Activated CD4-positive, alpha-beta T cell treated with anti-CD3 and anti-CD28 coated beads for 36 hours (primary cell): ENCODE data around the gene FCGBP. TPM values are rescaled to one million over a fixed set of nuclear protein-coding genes. Genes with fewer than 3 reads are reported as not detected.
"Not testable (repeated sequence)": the region's sequence is repeated elsewhere in the genome, so short reads cannot be mapped to it uniquely, and the experiment has no call there.

Source experiments
- ATAC-seq: fragments of 200-7000 bp; cut with Tn5 transposase; one replicate; pipeline ENCODE4 v1.10.0; 2021; ENCODE audit warnings: mild to moderate bottlenecking, moderate library complexity
- CTCF ChIA-PET: fragments of 350-600 bp; sonication (Branson Sonifier 250); formaldehyde crosslinking; loops from one replicate; lab custom pipeline; 2021; ENCODE audit warnings: antibody characterized with exemption; lab: Charles Lee
- POLR2A ChIA-PET: fragments of 350-600 bp; sonication (Branson Sonifier 250); formaldehyde crosslinking; loops from one replicate; lab custom pipeline; 2021; ENCODE audit warnings: antibody characterized with exemption, inconsistent platforms; lab: Charles Lee
- DNase-seq: peaks from one replicate; pipeline ENCODE4 v3.0.0-alpha.2; 2020
- H3K27ac Mint-ChIP-seq: one replicate; pipeline ENCODE4 v1.8.0; 2021; ENCODE audit warnings: mixed read lengths
- H3K27me3 Mint-ChIP-seq: one replicate; pipeline ENCODE4 v1.8.0; 2021; ENCODE audit warnings: mixed read lengths
- H3K36me3 Mint-ChIP-seq: one replicate; pipeline ENCODE4 v1.8.0; 2021; ENCODE audit warnings: low read depth, mixed read lengths
- H3K4me1 Mint-ChIP-seq: one replicate; pipeline ENCODE4 v1.8.0; 2021; ENCODE audit warnings: mixed read lengths
- H3K4me3 Mint-ChIP-seq: one replicate; pipeline ENCODE4 v1.8.0; 2021; ENCODE audit warnings: mild to moderate bottlenecking, moderate library complexity, mixed read lengths
- H3K9me3 Mint-ChIP-seq: one replicate; pipeline ENCODE4 v1.8.0; 2021; ENCODE audit warnings: low read depth, mixed read lengths
- intact Hi-C, 2 experiments: fragments of 100-400 bp; cut with DNase I in 1 of 2; cut with micrococcal nuclease in 1 of 2; formaldehyde crosslinking; loops; one replicate each; pipeline versions ENCODE4 v1.14.2 to v1.15.1; 2022 to 2024; cut with DNase I, micrococcal nuclease
- total RNA-seq, 2 experiments: library from RNA; stranded (reverse); gene quantifications; one replicate each; pipeline ENCODE4 v1.2.3, GENCODE V29; 2021

The FCGBP gene
- total RNA-seq, 2 experiments from 2014 or later = 4.9 TPM

DNA sequence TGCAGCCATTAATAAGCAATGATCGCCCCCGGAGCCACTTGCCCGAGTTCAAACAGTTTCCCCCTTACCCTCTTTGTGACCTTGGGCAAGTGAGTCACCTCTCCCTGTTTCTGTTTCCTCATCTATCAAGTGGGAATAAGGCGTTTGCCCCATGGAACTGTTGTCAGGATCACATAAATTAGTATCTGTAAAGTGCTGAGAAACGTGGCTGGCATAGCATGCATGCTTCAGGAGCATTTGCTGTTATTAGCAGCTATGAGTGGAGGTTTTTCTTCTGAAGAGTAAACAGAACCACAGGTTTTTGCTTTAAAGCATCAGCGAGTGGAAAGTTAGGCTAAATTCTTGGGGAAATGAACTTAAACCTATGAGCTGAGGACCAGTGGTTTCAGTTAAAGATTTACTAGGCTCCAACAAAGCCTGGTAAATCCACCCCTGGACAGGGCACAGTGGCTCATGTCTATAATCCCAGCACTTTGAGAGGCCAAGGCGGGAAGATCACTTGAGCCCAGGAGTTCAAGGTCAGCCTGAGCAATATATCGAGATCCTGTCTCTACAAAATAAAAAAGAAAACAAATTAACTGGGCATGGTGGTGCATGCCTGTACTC is 30.8 kb downstream of the FCGBP start:
- DNase-seq, H3K4me3 Mint-ChIP-seq, ATAC-seq, H3K27ac Mint-ChIP-seq, POLR2A ChIA-PET, H3K27me3 Mint-ChIP-seq, CTCF ChIA-PET, H3K36me3 Mint-ChIP-seq, H3K9me3 Mint-ChIP-seq, intact Hi-C loops: not testable (repeated sequence)
- peaks cover 10% of the 10 kb centered on the region for H3K4me1 Mint-ChIP-seq

GRCh38 chr19:39902326-39902725 is 32.1 kb downstream of the FCGBP start:
- H3K27ac Mint-ChIP-seq, CTCF ChIA-PET, H3K9me3 Mint-ChIP-seq, H3K27me3 Mint-ChIP-seq, POLR2A ChIA-PET, H3K4me1 Mint-ChIP-seq, intact Hi-C loops, ATAC-seq, DNase-seq, H3K36me3 Mint-ChIP-seq, H3K4me3 Mint-ChIP-seq: not testable (repeated sequence)

DNA sequence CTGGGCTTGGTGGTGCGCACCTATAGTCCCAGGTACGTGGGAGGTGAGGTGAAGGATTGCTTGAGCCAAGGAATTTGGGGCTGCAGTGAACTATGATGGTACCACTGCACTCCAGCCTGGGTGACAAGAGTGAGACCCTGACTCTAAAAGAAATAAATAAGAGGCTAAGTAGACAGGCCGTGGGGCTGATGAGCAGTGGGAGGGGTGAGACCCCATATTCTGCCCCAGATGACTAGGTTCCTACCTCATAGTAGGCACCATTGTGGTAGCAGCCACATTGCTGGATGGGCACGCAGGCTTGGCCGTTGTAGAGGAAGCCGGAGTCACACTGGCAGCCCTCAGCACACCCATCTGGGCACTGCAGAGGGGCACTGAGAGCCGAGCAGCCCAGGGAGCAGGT is 32.8 kb downstream of the FCGBP start:
- DNase-seq, H3K4me3 Mint-ChIP-seq, H3K27me3 Mint-ChIP-seq, ATAC-seq, H3K36me3 Mint-ChIP-seq, H3K4me1 Mint-ChIP-seq, POLR2A ChIA-PET, intact Hi-C loops, H3K9me3 Mint-ChIP-seq, CTCF ChIA-PET, H3K27ac Mint-ChIP-seq: not testable (repeated sequence)

DNA sequence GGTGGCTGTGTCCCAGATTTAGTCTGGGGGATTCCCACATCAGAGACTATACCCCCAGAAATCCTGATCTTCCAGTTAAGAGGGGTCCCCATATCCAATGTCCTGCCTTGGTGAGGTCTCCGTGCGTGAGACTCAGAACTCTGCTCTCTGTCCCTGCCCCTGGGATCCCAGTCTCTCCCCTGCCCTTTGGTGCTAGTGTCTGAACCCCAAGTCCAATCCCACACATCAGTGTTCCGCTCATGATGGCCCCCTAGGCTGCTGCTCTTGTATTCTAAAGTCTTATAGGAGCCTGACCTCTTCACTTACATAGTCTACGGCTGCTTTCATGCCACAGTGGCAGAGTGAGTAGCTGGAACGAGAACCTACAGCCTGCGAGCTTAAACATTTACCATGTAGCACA is 35.6 kb downstream of the FCGBP start:
- peak overlapping the region; percentile 4 for H3K27ac Mint-ChIP-seq
- CTCF ChIA-PET = not testable (repeated sequence)

DNA sequence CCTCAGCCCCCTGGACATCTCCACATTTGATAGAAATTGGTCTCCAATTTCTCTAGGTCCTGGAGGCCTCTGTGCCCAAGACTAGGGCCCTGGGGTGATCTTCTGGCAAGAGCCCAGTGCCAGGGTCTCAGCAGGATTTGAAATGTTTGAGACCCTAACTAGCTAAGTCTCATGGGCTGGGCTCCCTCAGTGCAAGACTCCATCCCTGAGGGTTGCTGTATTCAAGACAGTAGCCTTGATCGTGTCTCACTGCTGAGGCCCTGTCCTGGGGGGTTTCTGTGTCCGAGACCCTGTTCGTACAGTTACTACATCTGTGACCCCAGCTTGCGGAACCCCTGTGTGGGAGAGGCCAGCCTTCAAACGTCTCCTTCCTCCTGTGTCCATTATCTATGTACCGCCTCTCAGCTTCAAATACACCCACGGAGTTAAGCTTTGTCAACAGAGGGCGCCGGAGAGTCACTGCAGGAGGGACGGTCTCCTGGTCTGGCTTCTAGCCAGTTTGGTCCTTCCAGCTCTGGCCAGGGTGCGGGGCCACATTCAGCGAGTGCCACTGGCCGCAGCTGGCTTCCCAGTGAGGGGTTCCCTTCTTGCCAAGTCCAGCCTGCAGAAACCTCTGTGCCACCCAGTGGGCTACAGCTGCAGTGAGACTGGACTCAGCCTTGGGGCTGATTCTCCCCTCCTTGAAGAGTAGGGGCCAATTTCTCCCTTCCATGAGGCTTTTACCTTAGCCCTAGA is 36.8 kb downstream of the FCGBP start:
- peak; percentile 87 for ATAC-seq
- H3K36me3 Mint-ChIP-seq, H3K27ac Mint-ChIP-seq, H3K4me3 Mint-ChIP-seq, H3K4me1 Mint-ChIP-seq, H3K9me3 Mint-ChIP-seq, H3K27me3 Mint-ChIP-seq, POLR2A ChIA-PET: not testable (repeated sequence)
- peak; percentile 70 for DNase-seq
- intact Hi-C loops = loop anchor here in 1 of 2 experiments (10.0 kb wide), 1 partner anchor 77 kb away; the partner anchor contains the start of gene PSMC4
- CTCF ChIA-PET = interaction anchor here (1.1 kb wide), 2 partner anchors 43 to 73 kb away, joined by 3 to 9 read pairs; partner anchors contain the start of gene PSMC4

More for the DNA sequence above, 35.6 kb downstream of the FCGBP start:
- H3K4me1 Mint-ChIP-seq, H3K27me3 Mint-ChIP-seq, ATAC-seq, H3K4me3 Mint-ChIP-seq, H3K9me3 Mint-ChIP-seq, H3K36me3 Mint-ChIP-seq, DNase-seq, POLR2A ChIA-PET: not testable (repeated sequence)
- intact Hi-C loops = loop anchor here in 1 of 2 experiments (10.0 kb wide), 1 partner anchor 76 kb away; the partner anchor contains the start of gene PSMC4

DNA sequence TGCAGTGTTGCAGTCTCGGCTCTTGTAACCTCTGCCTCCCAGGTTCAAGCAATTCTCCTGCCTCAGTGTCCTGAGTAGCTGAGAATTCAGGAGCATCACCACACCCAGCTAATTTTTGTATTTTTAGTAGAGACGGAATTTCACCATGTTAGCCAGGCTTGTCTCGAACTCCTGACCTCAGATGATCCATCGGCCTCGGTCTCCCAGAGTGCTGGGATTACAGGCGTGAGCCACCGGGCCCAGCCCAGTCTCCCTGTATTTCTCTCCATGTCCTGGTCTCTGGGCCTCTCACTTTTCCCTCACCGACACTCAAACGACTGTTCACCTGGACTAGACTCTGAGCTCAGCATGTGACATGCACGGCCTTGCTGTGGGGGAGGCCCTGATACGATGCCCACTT is 39.3 kb downstream of the FCGBP start:
- CTCF ChIA-PET = interaction anchor here (1.5 kb wide), 1 partner anchor 75 kb away, joined by 6 read pairs; the partner anchor contains the start of gene PSMC4
- H3K36me3 Mint-ChIP-seq, H3K27me3 Mint-ChIP-seq, ATAC-seq, POLR2A ChIA-PET, H3K4me3 Mint-ChIP-seq, DNase-seq, H3K9me3 Mint-ChIP-seq, H3K4me1 Mint-ChIP-seq, H3K27ac Mint-ChIP-seq: not testable (repeated sequence)
- intact Hi-C loops = loop anchor here in 1 of 2 experiments (10.0 kb wide), 1 partner anchor 80 kb away; the partner anchor contains the start of gene PSMC4

DNA sequence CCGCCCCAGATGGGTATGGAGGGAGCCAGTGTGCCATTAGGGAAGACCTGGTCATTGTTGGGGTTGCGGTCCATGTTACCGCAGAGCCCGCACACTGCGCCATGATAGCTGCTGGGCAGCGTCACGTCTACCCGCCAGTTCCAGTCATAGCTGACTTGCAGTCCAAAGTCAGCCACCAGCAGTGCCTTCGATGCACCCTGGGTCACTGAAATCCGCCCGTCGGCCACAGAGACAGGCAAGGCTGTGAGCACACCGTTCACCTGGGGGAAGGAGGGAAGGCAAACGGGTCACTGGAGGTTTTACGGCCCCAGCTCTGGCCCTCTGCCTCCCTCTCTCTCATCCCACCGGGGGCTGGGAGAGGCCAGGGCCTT is 40.2 kb downstream of the FCGBP start:
- H3K27ac Mint-ChIP-seq, H3K4me3 Mint-ChIP-seq, H3K27me3 Mint-ChIP-seq, H3K4me1 Mint-ChIP-seq, POLR2A ChIA-PET, H3K9me3 Mint-ChIP-seq, H3K36me3 Mint-ChIP-seq, DNase-seq, ATAC-seq: not testable (repeated sequence)
- CTCF ChIA-PET = interaction anchor here (1.5 kb wide), 1 partner anchor 76 kb away, joined by 6 read pairs; the partner anchor contains the start of gene PSMC4
- intact Hi-C loops = loop anchor here (5.0 to 10.0 kb wide), 2 partner anchors 78 to 81 kb away; partner anchors contain the start of gene PSMC4 (in 2 of the 2)

GRCh38 chr19:39893366-39894235 is 40.8 kb downstream of the FCGBP start:
- ATAC-seq = not testable (repeated sequence)

DNA sequence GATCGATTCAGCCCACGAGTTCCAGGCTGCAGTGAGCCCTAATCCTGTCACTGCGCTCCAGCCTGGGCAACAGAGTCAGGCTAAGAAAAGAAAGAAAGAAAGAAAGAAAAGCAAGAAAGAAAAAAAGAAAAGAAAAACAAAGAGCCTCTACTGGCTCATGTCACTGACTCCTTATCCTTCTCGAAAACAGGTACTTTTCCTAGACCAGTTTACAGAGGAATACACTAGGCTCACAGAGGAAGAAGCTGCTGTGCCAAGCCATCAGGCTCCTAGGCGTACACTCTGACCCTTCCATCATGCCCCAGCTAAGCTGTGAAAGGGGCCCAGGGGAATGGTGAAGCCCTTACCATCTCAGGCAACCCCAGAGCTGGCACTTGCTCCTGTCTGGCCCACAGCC is 41.9 kb downstream of the FCGBP start:
- H3K9me3 Mint-ChIP-seq, H3K36me3 Mint-ChIP-seq, H3K4me1 Mint-ChIP-seq, DNase-seq, H3K27ac Mint-ChIP-seq, H3K27me3 Mint-ChIP-seq, ATAC-seq, H3K4me3 Mint-ChIP-seq: not testable (repeated sequence)
- CTCF ChIA-PET = interaction anchor here (1.1 kb wide), 1 partner anchor 78 kb away, joined by 5 read pairs; the partner anchor contains the start of gene PSMC4
- POLR2A ChIA-PET = interaction anchor here (0.5 kb wide), 1 partner anchor 264 kb away, joined by 3 read pairs; no protein-coding TSS in a partner anchor
- intact Hi-C loops = loop anchor here (5.0 to 10.0 kb wide), 2 partner anchors 80 to 82 kb away; partner anchors contain the start of gene PSMC4 (in 2 of the 2)

More at GRCh38 chr19:39893366-39894235, 40.8 kb downstream of the FCGBP start:
- H3K27me3 Mint-ChIP-seq, H3K9me3 Mint-ChIP-seq, DNase-seq, H3K4me3 Mint-ChIP-seq, H3K36me3 Mint-ChIP-seq, H3K4me1 Mint-ChIP-seq, POLR2A ChIA-PET, H3K27ac Mint-ChIP-seq: not testable (repeated sequence)
- intact Hi-C loops = loop anchor here (5.0 to 10.0 kb wide), 2 partner anchors 79 to 81 kb away; partner anchors contain the start of gene PSMC4 (in 2 of the 2)
- CTCF ChIA-PET = interaction anchor here (1.5 kb wide), 1 partner anchor 77 kb away, joined by 6 read pairs; the partner anchor contains the start of gene PSMC4

- H3K4me3 Mint-ChIP-seq, H3K27me3 Mint-ChIP-seq, H3K9me3 Mint-ChIP-seq, H3K4me1 Mint-ChIP-seq, H3K27ac Mint-ChIP-seq, H3K36me3 Mint-ChIP-seq: not testable (repeated sequence)
- ATAC-seq (peak; percentile 39), DNase-seq (peak; percentile 32)
- POLR2A ChIA-PET = interaction anchor here (0.5 kb wide), 1 partner anchor 265 kb away, joined by 3 read pairs; no protein-coding TSS in a partner anchor
- CTCF ChIA-PET = interaction anchor here (1.0 to 1.1 kb wide), 2 partner anchors 79 to 274 kb away, joined by 3 to 5 read pairs; partner anchors contain the start of gene PSMC4
- intact Hi-C loops = loop anchor here (5.0 to 10.0 kb wide), 2 partner anchors 80 to 83 kb away; partner anchors contain the start of gene PSMC4 (in 2 of the 2)
Measured at GRCh38 chr19:39891660-39892505, 42.6 kb downstream of the FCGBP start.
